ENCODE data around the gene FAM107B.

Gene FAM107B

DNA sequence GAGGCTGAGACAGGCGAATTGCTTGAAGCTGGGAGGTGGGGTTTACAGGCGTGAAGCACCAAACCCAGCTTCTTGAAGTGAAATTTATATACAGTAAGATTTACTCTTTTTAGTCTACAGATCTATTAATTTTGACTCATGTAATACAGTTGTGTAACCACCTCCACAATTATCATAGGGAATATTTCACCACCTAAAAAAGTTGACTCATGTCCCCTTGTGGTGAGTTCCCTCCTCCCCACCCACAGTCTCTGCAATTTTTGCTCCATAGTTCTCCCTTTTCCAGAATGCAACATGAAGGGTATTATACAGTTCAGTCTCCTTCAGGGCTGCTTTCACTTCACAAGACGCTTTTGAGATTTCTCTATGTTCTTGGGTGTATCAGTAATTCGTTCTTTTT is 156.8 kb downstream of the FAM107B start:
- no peak for DNase-seq

DNA sequence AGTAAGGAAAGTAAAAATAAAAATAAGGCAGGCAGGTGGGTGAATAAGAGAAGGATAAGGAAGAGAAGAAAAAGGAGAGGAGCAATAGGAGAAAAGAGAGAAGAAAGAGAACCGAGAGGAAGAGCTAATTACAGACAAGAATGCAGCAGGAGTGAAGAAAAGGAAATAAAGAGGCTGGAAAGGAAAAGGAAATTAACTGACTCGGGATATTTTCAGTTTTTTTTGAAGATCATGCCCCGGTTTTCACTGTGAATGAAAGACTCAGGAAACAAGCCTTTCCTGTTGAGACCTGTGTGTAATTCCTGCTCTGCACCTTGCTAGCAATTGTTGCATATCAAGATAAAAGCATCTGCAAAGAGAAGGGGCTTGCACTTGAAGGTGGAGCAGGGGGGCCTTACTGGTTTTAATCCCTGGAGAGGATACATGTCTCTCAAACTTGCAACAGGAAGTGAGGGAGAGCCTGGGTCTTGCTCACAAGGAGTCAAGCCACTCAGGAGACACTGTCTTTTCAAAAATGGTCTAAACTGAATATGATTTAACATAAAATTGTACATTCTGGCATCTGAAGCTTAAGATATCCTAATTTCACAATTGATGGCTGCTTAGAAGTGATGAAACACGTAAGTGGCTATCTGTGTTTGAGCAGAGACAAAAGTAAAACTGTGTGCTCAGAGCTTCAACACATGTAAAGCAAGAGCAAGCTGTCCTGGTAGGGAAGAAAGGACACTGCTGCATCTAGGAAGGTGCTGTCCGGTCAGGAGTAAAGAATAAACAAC is 157.6 kb downstream of the FAM107B start:
- no peak for DNase-seq

DNA sequence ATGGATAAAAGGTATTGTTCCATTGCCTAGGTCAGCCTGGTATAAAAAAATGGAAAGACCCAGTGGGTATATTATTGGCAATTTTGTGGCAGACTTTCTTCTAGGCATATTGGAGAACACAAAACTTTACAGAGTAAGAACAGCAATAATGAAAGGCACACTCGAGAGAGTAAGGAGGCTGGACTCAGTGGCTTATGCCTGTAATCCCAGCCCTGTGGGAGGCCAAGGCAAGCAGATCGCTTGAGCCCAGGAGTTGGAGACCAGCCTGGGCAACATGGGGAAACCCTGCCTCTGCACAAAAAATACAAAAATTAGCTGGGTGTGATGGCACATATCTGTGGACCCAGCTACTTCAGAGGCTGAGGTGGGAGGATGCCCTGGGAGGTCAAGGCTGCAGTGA is 158.2 kb downstream of the FAM107B start:
- no peak for DNase-seq

DNA sequence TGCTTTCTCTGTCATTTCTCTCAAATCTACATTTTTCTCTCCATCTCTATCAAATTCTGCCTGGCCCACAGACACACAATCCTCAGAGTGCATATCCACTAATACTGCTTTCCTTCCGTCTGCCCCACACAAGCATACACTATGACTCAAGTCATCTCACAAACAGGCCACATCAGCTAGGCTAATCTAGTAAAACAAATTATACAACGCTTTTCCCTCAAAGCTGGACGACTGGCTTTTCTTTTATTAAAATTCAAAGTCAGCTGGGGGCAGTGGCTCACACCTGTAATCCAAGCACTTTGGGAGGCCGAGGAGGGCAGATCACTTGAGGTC is 161.1 kb downstream of the FAM107B start:
- no peak for DNase-seq

DNA sequence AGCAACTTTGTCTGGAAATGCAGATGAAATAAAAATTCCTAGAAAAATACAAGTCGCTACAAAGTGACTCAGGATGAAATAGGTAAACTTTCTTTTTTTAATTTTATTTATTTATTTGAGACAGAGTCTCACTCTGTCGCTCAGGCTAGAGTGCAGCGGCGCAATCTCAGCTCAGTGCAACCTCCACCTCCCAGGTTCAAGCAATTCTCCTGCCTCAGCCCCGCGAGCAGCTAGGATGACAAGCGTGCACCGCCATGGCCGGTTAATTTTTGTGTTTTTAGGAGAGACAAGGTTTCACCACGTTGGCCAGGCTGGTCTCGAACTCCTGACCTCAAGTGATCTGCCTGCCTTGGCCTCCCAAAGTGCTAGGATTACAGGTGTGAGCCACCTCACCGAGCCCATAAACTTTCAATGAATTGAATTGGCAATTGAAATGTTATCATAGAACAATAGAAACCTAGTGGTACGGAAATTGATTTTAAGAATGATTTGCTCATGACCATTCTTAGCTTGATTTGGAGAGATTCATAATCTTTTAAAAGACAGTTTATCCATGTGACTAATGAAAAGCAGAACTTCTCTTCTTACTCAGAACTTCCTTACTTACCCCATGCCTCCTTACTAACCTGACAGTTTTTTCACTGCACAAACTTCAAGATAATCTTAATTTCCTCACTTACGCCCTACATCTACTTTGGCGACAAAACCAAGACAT is 161.7 kb downstream of the FAM107B start:
- DNase-seq, result no peak

DNA sequence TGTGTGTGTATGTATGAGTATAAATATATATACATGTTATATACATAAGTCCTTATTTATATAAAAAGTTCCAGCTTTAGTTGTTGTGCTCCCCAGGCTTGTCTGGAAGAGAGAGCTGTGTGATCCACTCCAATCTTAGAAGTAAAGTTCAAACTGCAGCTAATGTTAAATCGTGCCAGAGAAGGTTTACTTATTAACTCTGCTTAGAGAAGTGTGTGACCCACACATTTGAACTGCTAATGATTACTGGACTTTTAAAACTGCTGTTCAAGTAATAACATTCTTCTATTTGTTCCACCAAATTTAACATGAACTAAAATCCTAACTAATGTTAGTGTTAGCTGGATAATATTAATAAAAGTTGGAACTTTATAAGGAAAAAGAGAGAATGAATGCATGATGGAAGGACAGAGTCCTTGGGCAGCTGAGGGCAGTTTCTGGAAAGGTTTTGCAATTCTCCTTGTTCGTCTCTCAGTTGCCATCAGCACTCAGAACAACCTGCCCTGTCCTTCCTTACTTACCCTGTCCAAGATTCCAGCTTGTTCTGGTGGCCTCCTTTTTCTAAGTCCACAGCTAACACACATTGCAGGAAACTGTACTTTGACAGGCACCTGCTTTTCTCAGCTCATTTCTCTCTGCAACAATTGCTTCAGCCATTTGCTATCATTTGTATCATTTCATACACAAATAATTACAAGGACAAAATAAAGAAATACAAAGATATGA is 162.6 kb downstream of the FAM107B start:
- DNase-seq, result no peak

DNA sequence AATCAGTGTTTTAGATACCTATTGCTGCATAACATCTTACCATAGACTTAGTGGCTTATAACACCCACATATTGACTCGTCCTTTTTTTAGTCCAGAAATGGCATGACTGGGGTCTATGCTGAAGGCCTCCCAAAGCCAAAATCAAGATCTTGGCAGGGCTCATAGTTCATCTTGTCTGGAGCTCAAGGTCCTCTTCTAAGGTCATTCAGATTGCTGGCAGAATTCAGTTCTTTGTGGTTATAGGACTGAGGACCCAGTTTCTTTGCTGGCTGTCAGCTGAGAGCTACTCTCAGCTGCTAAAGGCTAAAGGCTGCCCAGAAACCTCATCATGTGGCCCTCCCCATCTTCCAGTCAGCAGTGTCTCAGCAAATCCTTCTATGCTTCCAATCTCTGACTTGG is 165.5 kb downstream of the FAM107B start:
- no peak for DNase-seq

DNA sequence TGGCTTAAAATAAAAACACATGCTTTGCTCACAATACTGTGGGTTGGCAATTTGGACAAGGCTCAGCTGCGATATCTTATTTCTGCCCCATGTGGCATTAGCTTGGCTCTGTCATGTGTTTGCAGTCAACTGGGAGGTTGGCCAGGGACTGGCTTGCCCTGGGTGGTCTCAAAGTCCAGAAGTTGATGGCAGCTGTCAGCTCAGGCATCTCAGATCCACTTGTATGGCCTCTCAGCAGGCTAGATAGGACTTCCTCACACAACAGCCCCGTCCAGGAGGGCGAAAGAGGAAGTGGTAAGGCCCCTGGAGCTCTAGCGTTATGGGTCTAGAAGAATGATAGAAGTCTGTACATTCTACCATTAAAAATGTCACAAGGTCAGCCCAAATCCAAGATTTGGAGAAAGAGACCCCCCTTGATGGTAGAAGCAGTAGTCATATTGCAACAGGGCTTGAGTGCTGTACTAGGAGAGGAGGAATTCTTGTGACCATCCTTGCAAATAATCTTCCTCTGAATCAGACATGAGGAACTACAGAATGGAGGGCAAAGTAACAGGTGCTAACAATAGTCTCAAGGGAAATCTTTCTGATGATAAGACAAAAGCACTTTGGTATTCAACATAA is 166.2 kb downstream of the FAM107B start:
- no peak for DNase-seq

DNA sequence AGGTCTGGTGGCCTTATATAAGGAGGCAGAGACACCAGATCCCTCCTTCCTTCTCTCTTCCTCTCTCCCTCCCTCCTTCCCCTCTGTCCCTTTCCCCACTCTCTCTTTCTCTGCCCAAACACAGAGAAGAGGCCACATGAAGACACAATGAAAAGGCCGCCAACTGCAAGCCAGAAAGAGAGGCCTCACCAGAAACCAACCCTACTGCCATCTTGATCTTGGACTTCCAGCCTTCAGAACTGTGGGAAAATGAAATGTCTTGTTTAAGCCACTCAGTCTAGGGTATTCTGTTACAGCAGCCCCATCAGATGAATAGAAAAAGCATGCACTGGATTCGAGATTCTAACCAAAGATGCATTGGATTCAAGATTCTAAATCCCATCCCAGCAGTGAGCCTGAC is 168.1 kb downstream of the FAM107B start:
- no peak for DNase-seq

DNA sequence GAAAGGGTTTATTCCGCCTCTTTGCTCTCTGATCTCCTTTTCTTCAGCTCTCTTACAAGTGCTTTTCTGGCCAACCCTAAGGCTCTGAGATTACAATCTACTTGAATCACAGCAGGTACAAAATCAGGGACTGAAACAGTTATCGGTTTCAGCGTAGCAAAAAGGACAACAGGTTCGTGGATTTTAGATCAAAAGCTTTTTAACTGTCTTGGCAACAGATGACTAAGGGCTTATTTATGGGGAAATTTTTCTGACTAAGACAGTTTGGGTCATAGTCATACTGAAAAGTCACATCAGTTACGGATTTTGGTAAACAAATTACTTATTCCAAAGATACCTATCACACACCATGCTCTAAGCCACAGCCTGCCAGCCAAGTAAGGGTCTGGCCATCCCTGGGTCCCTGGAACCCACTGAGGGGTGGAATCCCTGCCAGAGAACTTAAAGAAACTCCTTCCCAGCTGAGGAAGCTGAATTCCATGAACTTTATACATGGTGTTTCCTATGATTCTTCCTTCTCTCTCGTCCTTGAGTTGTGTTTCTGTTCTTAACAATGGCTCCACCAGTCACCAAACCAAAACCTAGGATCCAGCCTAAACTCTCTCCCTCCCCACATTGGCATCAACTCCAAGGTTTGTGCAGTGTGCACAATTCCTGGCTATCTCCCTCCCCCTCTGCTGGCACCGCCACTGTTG is 169.3 kb downstream of the FAM107B start:
- no peak for DNase-seq

DNA sequence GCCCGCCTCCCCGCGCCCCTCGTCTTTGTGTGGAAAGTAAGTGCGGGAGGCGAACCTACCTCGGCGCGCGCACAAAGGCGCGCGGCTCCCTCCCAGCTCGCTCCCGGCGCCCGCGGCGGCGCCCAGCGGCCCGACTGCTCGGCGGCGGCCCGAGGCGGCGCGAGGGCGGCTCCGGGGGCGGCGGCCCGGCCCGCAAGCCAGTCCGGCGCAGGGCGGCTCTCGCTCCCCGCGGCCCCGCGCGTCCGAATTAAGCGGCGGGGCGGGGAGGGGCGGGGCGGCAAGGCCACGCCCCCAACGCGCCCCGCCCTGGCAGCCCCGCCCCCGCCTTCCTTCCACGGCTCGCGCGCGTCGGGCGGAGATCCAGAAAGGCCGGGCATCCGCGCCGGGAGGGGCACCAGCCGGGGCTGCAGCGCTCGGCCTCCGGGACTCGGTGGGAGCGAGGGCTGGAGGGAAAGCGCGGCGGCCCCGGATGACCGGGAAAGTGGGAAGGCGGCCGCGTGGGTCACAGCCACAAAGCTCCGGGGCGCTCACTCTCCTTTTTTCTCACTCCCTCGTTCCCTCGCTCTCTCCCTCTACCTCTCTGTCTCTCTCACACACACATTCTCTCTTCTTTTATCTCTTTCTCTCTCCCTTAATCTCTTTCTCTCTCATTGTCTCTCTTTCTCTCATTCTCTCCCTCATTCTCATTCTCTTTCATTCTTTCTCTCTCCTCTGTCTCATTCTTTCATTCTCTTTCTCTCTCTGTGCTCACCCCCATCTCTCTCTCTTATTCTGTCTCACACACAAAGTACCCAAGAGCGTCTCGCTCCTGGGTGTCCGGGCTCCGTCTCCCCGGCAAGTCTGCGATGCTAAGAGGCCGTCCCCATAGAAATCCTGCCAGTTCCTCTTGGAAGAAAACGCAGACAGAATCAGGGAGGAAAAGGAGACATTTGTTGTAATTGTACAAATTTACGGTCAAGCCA is 170.2 kb downstream of the FAM107B start:
- DNase-seq, result peak; percentile 45

DNA sequence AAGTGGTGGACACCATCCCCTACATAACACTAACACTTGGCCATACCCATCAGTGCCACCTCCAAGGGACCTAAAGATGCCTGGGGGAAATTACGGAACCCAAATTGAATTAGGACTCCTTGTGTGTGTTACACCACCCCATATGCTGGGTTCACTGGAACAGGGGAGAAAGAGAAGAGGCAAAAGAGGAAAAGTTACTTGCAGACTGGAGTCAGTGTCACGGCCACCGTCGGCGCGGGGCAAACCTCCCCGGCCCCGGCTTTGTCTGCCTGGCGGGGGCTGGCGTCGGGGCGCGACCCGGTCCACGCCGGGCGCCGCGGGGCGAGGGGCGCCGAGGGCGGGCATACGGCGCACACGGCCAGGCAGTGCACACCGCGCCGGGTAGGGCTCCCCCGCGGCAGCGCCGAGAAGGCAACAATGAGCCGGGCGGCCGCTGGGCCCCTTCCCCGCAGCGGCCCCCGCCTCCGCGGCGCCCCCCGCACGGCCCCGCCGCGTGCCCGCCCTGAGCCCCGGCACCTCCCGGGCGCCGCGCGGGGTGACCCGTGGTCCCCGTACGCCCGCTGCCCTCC is 171.1 kb downstream of the FAM107B start:
- DNase-seq, result no peak

DNA sequence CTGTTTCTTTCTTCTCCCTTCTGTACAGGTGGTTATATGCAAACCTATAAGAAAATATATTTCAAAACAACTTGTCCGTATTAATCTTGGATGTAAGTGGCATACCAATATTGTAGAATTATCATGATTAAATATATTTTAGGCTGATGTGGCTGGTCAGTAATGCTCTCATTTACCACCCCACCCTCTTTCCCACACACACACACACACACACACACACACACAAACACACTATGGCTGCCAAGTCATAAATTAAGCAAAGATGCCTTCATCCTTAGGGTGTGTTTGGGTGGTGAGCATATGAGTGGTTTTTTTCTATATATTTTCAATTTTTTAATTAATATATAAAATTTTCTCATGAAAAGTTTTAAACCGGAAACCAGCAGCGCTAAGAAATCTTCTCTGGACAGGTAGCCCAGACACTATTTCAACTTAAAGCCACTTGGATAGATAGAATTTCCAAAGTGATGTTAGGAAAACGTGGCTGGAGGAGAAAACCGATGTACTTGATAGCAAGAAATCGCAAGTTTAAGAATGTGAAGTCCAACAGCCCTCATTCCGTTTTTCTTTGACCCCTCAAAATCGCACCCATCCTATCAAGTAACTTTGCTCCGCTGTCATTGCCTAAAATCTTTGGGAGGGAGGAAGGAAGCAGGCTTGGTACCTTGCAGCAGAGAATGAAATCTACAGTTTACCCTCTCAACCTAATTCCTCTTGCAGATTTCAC is 171.7 kb downstream of the FAM107B start:
- no peak for DNase-seq

DNA sequence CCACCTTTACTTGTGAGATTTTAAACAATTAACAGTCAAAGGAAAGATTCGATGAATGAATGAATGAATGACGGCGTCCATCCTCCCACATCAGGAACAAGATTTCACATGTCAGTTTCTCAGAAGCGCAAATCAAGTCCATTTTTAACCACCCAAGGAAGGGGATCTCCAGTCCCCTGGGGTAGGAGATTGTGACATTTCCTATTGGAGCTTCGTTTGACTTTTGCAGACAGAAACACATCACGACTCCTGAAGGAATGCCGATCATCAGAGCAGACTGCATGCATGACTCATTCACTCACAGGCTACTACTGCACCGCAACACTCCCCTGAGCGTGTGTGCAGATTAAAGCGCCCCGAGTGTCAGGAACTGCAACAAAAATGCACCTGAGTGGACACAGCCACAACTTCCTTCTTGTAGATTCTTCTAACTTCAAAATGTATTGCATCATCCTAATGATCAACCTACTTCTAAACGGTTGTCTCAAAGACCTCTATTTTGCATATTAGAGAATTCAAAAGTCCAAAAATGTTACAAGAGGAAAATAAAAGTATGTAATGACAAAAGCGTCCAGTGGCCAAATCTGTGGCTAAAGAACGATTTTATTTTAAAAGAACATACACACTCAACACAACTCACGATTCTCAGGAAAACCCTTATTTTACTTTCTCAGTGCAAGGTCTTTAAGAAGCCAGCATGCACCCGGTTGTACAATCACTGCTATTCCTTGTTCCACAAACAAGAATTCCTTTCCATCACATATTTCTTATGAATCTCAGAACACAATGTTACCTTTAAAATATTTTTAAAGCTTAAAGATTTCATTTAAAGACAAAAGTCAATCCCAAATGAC is 172.6 kb downstream of the FAM107B start:
- DNase-seq, result no peak

DNA sequence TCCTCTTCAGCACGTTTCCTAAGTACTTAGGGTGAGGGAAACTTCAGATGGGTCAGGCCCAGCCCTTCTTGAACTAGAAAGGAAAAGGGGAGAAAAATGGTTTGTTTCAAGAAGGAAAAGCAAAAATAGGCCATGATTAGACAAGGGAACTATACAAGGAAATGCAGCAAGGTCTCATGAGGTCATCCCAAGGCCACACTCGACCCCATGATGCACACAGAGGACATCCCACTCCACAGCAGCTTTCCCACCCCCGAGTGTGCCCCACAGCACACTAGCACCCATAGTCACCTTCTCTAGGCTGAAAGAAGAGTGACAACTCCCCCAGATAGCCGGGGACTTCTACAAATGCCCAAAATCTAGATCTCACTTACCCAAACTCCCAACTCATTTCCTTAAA is 173.4 kb downstream of the FAM107B start:
- DNase-seq, result no peak

DNA sequence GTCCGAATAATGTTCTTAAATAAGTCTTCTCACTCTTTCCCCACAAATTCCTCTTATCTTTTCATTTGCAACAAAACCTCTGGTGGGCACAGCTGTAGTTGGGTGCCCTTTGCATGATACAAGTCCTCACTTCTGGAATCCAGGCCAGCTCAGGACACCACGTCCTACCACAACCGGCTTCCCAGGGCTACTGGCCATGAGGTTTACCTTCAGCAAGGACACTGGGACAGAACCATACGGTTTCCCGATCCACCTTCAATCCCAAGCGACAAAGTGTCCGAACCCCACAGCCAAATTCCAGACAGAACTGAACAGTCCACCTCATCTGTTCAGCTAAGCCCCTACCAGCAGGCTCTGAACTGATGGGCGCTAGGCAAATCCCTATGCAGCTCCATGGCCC is 174.6 kb downstream of the FAM107B start:
- no peak for DNase-seq

DNA sequence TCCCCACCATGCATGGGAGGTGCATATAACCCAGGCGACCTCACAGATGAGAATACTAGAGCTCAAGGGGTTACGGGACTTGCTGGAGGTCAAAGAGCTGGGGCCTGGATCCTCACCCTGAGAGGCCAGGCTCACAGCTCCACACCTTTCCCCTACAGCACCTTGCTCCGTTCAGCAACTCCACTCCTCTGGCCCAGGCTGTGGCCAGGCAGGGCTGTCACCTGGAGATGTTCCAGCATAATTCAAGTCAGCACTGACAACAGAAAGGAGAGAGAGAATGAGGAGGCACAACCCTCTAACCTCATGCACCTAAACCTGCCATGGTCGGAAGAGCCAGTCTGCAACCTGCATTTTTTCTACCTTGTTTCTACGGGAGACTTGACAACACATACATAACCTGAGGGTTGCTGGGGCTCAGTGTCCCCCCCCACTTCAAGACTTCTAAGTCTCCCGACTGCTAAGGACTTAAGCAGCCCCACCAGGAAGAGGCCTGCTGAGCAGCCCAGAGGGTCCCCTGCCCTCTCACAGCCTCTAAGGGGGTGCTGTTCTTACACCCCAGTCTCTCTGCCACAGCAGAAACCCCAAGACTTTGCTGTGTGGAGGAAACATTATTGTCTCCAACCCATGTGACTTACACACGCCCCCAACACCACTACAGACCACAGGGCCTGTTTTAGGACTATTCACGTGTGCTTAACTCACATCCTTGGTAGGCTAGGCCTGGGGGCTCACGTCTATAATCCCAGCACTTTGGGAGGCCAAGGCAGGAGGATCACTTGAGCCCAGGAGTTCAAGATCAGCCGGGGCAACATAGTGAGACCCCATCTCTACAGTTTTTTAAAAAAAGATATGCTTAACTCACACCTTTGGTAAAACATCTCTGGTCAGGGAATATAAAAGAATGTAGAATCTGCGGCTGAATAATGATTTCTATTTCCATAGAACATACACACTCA is 175.6 kb downstream of the FAM107B start:
- DNase-seq, result no peak

DNA sequence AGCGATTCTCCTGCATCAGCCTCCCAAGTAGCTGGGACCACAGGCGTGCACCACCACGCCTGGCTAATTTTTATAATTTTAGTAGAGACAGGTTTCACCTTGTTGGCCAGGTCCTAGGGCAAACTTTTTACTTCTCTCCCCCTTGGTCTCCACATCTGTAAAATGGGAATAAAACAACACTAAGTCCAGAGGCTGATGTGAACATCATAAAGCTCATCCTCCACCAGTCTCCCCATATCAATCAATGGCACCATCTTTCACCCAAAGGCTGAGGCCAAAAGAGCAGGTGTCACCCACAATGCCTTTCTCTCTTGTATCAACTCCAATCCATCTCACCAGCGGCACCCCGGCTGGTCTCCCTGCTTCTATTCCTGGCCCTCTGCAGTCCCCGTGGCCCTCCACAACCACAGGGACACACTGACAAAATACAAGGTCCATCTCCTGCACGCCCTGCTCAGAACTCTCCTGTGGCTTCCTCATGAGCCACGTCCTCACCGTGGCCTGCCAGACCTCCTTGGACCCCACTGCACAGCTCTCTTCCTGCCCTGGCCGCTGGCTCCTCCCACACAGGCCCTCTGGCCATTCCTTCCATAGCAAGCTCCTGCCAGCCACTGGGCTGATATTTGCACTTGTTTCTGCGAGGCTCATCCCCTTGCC is 179.0 kb downstream of the FAM107B start:
- DNase-seq, result no peak
